Measurements from ENCODE around the gene SNAPC2. TPM values are rescaled to one million over a fixed set of nuclear protein-coding genes. Genes with fewer than 3 reads are reported as not detected.
"Not testable (repeated sequence)": the region's sequence is repeated elsewhere in the genome, so short reads cannot be mapped to it uniquely, and the experiment has no call there.

The SNAPC2 gene
- total RNA-seq, 2 donors from 2014 or later: 16.4 to 20.9 TPM

- H3K4me3 Mint-ChIP-seq: no peak overlapping the region
- no peaks in the 10 kb centered on the region for H3K27me3 Mint-ChIP-seq
- H3K4me1 Mint-ChIP-seq: no peaks in the 10 kb centered on the region
- no peaks in the 10 kb centered on the region for H3K36me3 Mint-ChIP-seq (ENCODE audit: low read depth)
- ATAC-seq (replicated peaks): no peak
- H3K9me3 Mint-ChIP-seq: no peaks in the 10 kb centered on the region
- H3K27ac Mint-ChIP-seq: no peak overlapping the region
Measured at GRCh38 chr19:7883105-7883504, 37.0 kb upstream of the SNAPC2 start.

- Mint-ChIP-seq H3K36me3 (ENCODE audit: low read depth) (no peaks in the 10 kb centered on the region), H3K4me1 (no peaks in the 10 kb centered on the region), H3K4me3 (no peak overlapping the region), H3K27ac (no peak overlapping the region), H3K27me3 (no peaks in the 10 kb centered on the region), H3K9me3 (no peaks in the 10 kb centered on the region)
- ATAC-seq (replicated peaks): no peak
Measured at GRCh38 chr19:7883796-7884570, 36.2 kb upstream of the SNAPC2 start.

DNA sequence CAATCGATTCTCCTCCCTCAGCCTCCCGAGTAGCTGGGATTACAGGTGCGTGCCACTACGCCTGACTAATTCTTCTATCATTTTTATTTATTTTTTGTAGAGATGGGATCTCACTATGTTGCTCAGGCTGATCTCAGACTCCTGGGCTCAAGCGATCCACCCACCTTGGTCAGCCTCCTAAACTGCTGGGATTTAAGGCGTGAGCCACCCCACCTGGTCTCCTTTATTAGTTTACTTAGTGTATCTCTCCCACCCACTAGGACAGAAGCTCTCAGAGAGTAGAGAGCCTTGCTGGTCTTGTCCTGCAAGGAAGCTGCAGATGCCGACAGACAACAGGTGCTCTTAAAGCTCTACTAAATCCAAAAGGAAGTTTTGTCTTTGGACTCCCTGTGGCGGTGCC is 34.3 kb upstream of the SNAPC2 start:
- Mint-ChIP-seq H3K27ac (no peak overlapping the region), H3K9me3 (no peaks in the 10 kb centered on the region), H3K27me3 (no peaks in the 10 kb centered on the region), H3K36me3 (ENCODE audit: low read depth) (no peaks in the 10 kb centered on the region), H3K4me1 (no peaks in the 10 kb centered on the region), H3K4me3 (no peak overlapping the region)
- ATAC-seq (replicated peaks): no peak

- no peaks in the 10 kb centered on the region for H3K27me3 Mint-ChIP-seq
Measured at GRCh38 chr19:7887408-7888144, 32.6 kb upstream of the SNAPC2 start.

DNA sequence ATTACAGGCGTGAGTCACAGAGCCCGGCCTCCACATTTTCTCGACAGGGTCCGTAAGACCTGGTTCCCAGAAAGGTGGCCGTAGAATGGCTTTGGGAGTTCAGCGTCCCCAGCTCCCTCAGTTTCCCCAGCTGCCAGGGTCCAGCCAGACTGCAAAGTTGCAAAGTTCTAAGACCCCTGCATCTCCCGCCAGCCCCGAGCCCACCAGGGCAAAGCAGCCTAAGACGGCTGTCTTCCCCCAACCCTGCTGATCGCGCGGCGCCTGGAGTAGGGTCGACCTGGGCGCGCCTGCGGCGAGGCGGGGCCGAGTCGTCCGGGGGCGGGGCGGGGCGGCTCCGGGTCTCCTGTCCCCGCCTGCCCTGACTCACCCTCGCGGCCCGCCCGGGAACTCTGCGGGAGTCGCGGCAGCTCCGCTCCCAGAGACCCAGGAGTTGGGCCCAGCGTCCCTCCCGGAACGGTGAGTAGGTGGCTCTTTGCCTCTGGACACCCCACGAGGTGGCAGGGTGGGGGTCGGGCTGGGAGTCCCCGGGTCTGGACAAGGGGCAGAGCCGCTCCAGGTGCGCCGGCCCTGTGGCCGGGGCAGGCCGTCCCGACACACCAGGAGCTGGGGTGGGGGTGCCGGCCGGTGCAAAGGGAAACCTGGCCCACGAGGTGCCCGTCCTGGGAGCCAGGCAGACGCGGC is 31.9 kb upstream of the SNAPC2 start, which contains the start of gene LRRC8E:
Gene LRRC8E (plus strand): TSS at position 366 of the 681 bp plus-strand sequence. CDS start 7,094 bp downstream, outside the sequence.
- peak; percentile 81 for ATAC-seq (replicated peaks)
- no peaks in the 10 kb centered on the region for H3K9me3 Mint-ChIP-seq
- H3K27me3 Mint-ChIP-seq: no peaks in the 10 kb centered on the region
- H3K4me1 Mint-ChIP-seq: no peaks in the 10 kb centered on the region
- H3K27ac Mint-ChIP-seq: no peak within 1 kb of the TSS
- H3K36me3 Mint-ChIP-seq (ENCODE audit: low read depth): no peaks in the 10 kb centered on the region
- no peak within 1 kb of the TSS for H3K4me3 Mint-ChIP-seq

More at GRCh38 chr19:7887408-7888144, 32.6 kb upstream of the SNAPC2 start:
- Mint-ChIP-seq H3K36me3 (ENCODE audit: low read depth) (no peaks in the 10 kb centered on the region), H3K4me1 (no peaks in the 10 kb centered on the region), H3K9me3 (no peaks in the 10 kb centered on the region), H3K4me3 (no peak overlapping the region), H3K27ac (no peak overlapping the region)
- no peak for ATAC-seq (replicated peaks)

DNA sequence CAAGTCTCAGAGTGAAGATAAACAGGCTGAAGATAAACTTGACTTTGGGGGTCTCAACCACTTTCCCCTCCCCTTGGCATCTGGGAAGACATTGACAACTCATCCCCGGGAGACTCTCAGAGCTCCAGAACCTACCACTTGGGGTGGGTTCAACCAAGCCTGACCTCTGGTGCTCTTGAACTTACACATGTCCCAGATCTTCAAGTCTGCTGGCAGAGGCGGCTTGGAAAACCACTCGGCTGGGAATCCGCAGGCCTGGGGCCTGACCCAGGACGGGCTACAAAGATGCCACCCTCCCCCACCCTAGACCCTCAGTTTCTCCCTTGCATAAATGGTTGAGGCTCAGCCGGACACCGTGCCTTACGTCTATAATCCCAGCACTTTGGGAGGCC is 31.3 kb upstream of the SNAPC2 start:
- Mint-ChIP-seq H3K4me3 (no peak overlapping the region), H3K27me3 (no peaks in the 10 kb centered on the region), H3K27ac (no peak overlapping the region), H3K4me1 (no peaks in the 10 kb centered on the region), H3K9me3 (no peaks in the 10 kb centered on the region), H3K36me3 (ENCODE audit: low read depth) (no peaks in the 10 kb centered on the region)
- no peak for ATAC-seq (replicated peaks)

DNA sequence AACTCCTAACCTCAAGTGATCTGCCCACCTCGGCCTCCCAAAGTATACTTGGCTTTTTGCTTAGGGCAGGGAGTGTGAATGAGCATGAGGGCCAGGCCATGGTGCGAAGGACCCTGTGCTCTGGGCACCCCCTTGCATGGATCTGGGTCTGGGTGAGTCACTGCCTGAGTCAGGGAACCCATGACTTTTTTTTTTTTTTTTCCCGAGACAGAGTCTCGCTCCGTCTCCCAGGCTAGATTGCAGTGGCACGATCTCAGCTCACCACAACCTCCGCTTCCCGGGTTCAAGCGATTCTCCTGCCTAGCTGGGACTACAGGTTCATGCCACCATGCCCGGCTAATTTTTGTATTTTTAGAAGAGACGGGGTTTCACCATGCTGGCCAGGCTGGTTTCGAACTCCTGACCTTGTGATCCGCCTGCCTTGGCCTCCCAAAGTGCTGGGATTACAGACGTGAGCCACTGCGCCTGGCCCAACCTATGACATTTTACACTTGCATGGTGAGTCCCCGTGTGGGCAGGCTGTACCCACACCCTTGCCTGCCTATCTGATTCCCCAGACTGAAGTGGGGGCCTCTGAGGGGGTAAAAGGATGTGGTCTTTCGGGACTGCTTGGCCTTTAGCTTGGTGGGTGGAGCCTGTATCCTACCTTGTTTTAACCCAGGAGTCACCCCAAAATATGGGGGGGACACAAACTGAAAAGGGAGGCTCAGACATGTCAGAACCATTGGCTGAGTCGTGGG is 26.6 kb upstream of the SNAPC2 start:
- H3K27ac Mint-ChIP-seq; H3K9me3 Mint-ChIP-seq; H3K4me1 Mint-ChIP-seq; H3K27me3 Mint-ChIP-seq; H3K36me3 Mint-ChIP-seq (ENCODE audit: low read depth); ATAC-seq (replicated peaks); H3K4me3 Mint-ChIP-seq: not testable (repeated sequence)

- Mint-ChIP-seq H3K27ac (peak overlapping the region; percentile 15), H3K36me3 (ENCODE audit: low read depth) (no peaks in the 10 kb centered on the region), H3K9me3 (no peaks in the 10 kb centered on the region), H3K4me3 (no peak overlapping the region), H3K27me3 (no peaks in the 10 kb centered on the region), H3K4me1 (no peaks in the 10 kb centered on the region)
- ATAC-seq (replicated peaks): no peak
Measured at GRCh38 chr19:7894612-7895309, 25.4 kb upstream of the SNAPC2 start.

- no peak overlapping the region for H3K4me3 Mint-ChIP-seq
- H3K27ac Mint-ChIP-seq: no peak overlapping the region
Measured at GRCh38 chr19:7895565-7895964, 24.6 kb upstream of the SNAPC2 start.

DNA sequence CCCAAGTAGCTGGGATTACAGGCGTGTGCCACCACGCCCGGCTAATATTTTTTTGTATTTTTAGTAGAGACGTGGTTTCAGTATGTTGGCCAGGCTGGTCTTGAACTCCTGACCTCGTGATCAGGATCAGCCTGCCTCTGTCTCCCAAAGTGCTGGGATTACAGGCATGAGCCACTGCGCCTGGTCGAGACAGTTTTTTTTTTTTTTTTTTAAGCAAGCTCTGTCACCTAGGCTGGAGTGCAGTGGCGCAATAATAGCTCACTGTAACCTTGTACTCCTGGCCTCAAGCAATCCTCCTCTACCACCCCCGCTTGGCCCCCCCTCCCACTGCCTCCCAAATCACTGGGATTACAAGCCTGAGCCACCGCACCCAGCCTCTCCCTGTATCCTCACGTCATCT is 22.8 kb upstream of the SNAPC2 start:
- Mint-ChIP-seq H3K36me3 (ENCODE audit: low read depth) (no peaks in the 10 kb centered on the region), H3K9me3 (no peaks in the 10 kb centered on the region), H3K4me3 (no peak overlapping the region), H3K27ac (no peak overlapping the region), H3K27me3 (no peaks in the 10 kb centered on the region), H3K4me1 (no peaks in the 10 kb centered on the region)
- ATAC-seq (replicated peaks): no peak

More at GRCh38 chr19:7895565-7895964, 24.6 kb upstream of the SNAPC2 start:
- Mint-ChIP-seq H3K4me1 (no peaks in the 10 kb centered on the region), H3K27me3 (no peaks in the 10 kb centered on the region), H3K9me3 (no peaks in the 10 kb centered on the region), H3K36me3 (ENCODE audit: low read depth) (no peaks in the 10 kb centered on the region)
- no peak for ATAC-seq (replicated peaks)

DNA sequence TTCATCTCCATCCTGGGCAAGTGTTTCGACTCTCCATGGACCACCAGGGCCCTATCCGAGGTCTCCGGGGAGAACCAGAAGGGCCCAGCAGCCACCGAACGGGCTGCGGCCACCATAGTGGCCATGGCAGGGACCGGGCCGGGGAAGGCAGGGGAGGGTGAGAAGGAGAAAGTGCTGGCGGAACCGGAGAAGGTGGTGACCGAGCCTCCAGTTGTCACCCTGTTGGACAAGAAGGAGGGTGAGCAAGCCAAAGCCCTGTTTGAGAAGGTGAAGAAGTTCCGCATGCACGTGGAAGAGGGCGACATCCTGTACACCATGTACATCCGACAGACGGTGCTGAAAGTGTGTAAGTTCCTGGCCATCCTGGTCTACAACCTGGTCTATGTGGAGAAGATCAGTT is 21.2 kb upstream of the SNAPC2 start:
- no peaks in the 10 kb centered on the region for H3K4me1 Mint-ChIP-seq
- H3K27me3 Mint-ChIP-seq: no peaks in the 10 kb centered on the region
- H3K36me3 Mint-ChIP-seq (ENCODE audit: low read depth): peaks cover 9% of the 10 kb centered on the region
- no peaks in the 10 kb centered on the region for H3K9me3 Mint-ChIP-seq
- no peak overlapping the region for H3K4me3 Mint-ChIP-seq
- ATAC-seq (replicated peaks): no peak
- no peak overlapping the region for H3K27ac Mint-ChIP-seq

DNA sequence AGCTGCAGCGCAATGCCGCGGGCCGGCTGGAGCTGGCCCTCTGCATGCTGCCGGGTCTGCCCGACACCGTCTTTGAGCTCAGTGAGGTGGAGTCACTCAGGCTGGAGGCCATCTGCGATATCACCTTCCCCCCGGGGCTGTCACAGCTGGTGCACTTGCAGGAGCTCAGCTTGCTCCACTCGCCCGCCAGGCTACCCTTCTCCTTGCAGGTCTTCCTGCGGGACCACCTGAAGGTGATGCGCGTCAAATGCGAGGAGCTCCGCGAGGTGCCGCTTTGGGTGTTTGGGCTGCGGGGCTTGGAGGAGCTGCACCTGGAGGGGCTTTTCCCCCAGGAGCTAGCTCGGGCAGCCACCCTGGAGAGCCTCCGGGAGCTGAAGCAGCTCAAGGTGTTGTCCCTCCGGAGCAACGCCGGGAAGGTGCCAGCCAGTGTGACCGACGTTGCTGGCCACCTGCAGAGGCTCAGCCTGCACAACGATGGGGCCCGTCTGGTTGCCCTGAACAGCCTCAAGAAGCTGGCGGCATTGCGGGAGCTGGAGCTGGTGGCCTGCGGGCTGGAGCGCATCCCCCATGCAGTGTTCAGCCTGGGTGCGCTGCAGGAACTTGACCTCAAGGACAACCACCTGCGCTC is 20.3 kb upstream of the SNAPC2 start:
- H3K36me3 Mint-ChIP-seq (ENCODE audit: low read depth): peaks cover 17% of the 10 kb centered on the region

GRCh38 chr19:7900401-7900870 is 19.7 kb upstream of the SNAPC2 start:
- no peak overlapping the region for H3K4me3 Mint-ChIP-seq
- H3K4me1 Mint-ChIP-seq: peaks cover 7% of the 10 kb centered on the region
- no peaks in the 10 kb centered on the region for H3K27me3 Mint-ChIP-seq
- no peaks in the 10 kb centered on the region for H3K9me3 Mint-ChIP-seq
- no peak overlapping the region for H3K27ac Mint-ChIP-seq
- peaks cover 23% of the 10 kb centered on the region for H3K36me3 Mint-ChIP-seq (ENCODE audit: low read depth)
- no peak for ATAC-seq (replicated peaks)

More for the DNA sequence above, 20.3 kb upstream of the SNAPC2 start:
- Mint-ChIP-seq H3K27ac (no peak overlapping the region), H3K27me3 (no peaks in the 10 kb centered on the region), H3K4me1 (peaks cover 4% of the 10 kb centered on the region), H3K4me3 (no peak overlapping the region), H3K9me3 (no peaks in the 10 kb centered on the region)
- no peak for ATAC-seq (replicated peaks)
